ENCODE data around the gene HOXD9. TPM values are rescaled to one million over a fixed set of nuclear protein-coding genes. Genes with fewer than 3 reads are reported as not detected.

Gene HOXD9
- total and polyA plus RNA-seq, 2 donors (not counting 3 experiments of a cell fraction or from before 2014, with no cell fraction given), result 1.9 to 3.5 TPM

DNA sequence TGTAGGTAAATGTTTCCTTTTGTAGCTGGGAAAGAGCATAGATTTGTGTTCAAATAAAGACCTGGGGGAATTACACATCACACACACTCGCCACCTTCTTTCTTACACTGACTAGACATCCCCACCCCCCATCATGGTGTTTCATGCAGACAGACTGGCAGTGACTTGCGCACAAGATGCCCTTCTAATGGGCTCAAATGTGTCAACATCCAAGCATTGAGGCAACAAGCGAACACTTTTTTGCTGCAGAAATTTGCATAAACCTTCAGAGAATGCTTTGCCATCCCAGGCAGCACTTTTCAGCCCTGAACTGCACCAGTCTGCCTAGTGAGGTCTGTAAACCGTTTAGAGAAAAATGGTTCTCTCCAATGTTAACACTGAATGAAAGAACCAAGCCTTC is 11.5 kb downstream of the HOXD9 start:
- intact Hi-C loops (cut with micrococcal nuclease), result no loop called here
- dilution Hi-C loops (cut with MboI; ENCODE audit: extremely low pct_ligation_motif_present, low sequenced_read_pairs), result loop anchor here (25.0 kb wide), 1 partner anchor 503 kb away; no protein-coding TSS in a partner anchor
- TF ChIP-seq FOS (IDR thresholded peaks at IDR 0.05; ENCODE audit: borderline replicate concordance, insufficient read depth, low read length), result no peak
- no peak for TF ChIP-seq MYC (IDR thresholded peaks at IDR 0.05; ENCODE audit: low read depth, low read length)
- no peak for TF ChIP-seq GATA2 (IDR thresholded peaks at IDR 0.05; ENCODE audit: insufficient read depth, insufficient read length, low read depth, low read length)
- TF ChIP-seq, protein P1, sequence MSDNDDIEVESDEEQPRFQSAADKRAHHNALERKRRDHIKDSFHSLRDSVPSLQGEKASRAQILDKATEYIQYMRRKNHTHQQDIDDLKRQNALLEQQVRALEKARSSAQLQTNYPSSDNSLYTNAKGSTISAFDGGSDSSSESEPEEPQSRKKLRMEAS (IDR thresholded peaks at IDR 0.05; ENCODE audit: insufficient read depth, insufficient read length), result no peak
- TF ChIP-seq EZH2 (IDR thresholded peaks at IDR 0.05; ENCODE audit: borderline replicate concordance, low read depth, low read length, severe bottlenecking), result no peak
- no peak for TF ChIP-seq JUN (IDR thresholded peaks at IDR 0.05; ENCODE audit: borderline replicate concordance, insufficient read depth, insufficient read length, low read depth)
- TF ChIP-seq, protein P2, sequence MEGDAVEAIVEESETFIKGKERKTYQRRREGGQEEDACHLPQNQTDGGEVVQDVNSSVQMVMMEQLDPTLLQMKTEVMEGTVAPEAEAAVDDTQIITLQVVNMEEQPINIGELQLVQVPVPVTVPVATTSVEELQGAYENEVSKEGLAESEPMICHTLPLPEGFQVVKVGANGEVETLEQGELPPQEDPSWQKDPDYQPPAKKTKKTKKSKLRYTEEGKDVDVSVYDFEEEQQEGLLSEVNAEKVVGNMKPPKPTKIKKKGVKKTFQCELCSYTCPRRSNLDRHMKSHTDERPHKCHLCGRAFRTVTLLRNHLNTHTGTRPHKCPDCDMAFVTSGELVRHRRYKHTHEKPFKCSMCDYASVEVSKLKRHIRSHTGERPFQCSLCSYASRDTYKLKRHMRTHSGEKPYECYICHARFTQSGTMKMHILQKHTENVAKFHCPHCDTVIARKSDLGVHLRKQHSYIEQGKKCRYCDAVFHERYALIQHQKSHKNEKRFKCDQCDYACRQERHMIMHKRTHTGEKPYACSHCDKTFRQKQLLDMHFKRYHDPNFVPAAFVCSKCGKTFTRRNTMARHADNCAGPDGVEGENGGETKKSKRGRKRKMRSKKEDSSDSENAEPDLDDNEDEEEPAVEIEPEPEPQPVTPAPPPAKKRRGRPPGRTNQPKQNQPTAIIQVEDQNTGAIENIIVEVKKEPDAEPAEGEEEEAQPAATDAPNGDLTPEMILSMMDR (IDR thresholded peaks at IDR 0.05; ENCODE audit: extremely low read depth in 1 of 2, insufficient read depth in 1 of 2, low read depth in 1 of 2, low read length in 2 of 2), result no peak
- no peak for TF ChIP-seq POLR2A (IDR thresholded peaks at IDR 0.05; ENCODE audit: low read depth, low read length)

More for the DNA sequence above, 11.5 kb downstream of the HOXD9 start:
- no peaks in the 10 kb centered on the region for H3K9me3 ChIP-seq (replicated peaks; ENCODE audit: control insufficient read depth, insufficient read depth, low read length)
- FAIRE-seq, result no peak
- H4K20me1 ChIP-seq (replicated peaks; ENCODE audit: control insufficient read depth, extremely low read depth, insufficient read depth, low read length), result no peaks in the 10 kb centered on the region
- H3K4me2 ChIP-seq (ENCODE audit: insufficient read depth, low read length), result no peak overlapping the region
- H3K4me1 ChIP-seq (ENCODE audit: control insufficient read depth, extremely low read depth, insufficient read depth, low read length), result peaks cover 47% of the 10 kb centered on the region
- peaks cover 46% of the 10 kb centered on the region for H3K79me2 ChIP-seq (ENCODE audit: control insufficient read depth, insufficient read depth, low read length)
- BruUV-seq (replicated peaks), result no TSS peak
- ChIA-PET POLR2A (no interaction called here), CTCF (interaction anchor here (1.6 to 10.1 kb wide), 4 partner anchors 321 to 518 kb away, joined by 5 to 458 read pairs (median 93); no protein-coding TSS in a partner anchor)
- no peak overlapping the region for H3K9ac ChIP-seq (replicated peaks; ENCODE audit: extremely low read depth, insufficient read depth, low read length)
- no peaks in the 10 kb centered on the region for H3K36me3 ChIP-seq (ENCODE audit: control insufficient read depth in 2 of 2, extremely low read depth in 1 of 2, insufficient read depth in 2 of 2, low read length in 2 of 2)
- no peaks in the 10 kb centered on the region for H3K9me1 ChIP-seq (replicated peaks; ENCODE audit: control insufficient read depth, extremely low read depth, insufficient read depth, low read length)
- no peak for DNase-seq (ENCODE audit: low read depth, low spot score)
- no peak overlapping the region for H3K27ac ChIP-seq (ENCODE audit: insufficient read depth, low read depth, low read length)
- H2AFZ ChIP-seq (ENCODE audit: low read depth, low read length), result no peak overlapping the region
- no peak overlapping the region for H3K4me3 ChIP-seq (replicated peaks in 1 of 3; ENCODE audit: insufficient read depth in 1 of 3, low read depth in 1 of 3, low read length in 3 of 3)
- H3K27me3 ChIP-seq (ENCODE audit: control insufficient read depth in 2 of 2, insufficient read depth in 2 of 2, low read length in 2 of 2), result no peaks in the 10 kb centered on the region

All from endothelial cell of umbilical vein (primary cell).